ENCODE data around the gene FOLR1.

- TF ChIP-seq SUZ12 (IDR thresholded peaks at IDR 0.05): no peak
- TF ChIP-seq HDGF (IDR thresholded peaks at IDR 0.05; ENCODE audit: borderline replicate concordance): no peak
- no peak for TF ChIP-seq SP1 (IDR thresholded peaks at IDR 0.05)
Observed at GRCh38 chr11:72150882-72151281, 41.1 kb upstream of the FOLR1 start.
